NCI-H460 (cell line): Measurements from ENCODE around the gene NFYB. TPM values are rescaled to one million over a fixed set of nuclear protein-coding genes. Genes with fewer than 3 reads are reported as not detected.
"Not testable (repeated sequence)": the region's sequence is repeated elsewhere in the genome, so short reads cannot be mapped to it uniquely, and the experiment has no call there.

Source experiments
- DNase-seq: peaks from one replicate; pipeline ENCODE4 v3.0.0-alpha.2; 2016; ENCODE audit warnings: low read depth; ENCODE audit errors: extremely low read depth
- total RNA-seq: library from RNA; depleted of rRNA; stranded (reverse); fragments of >200 nt; shearing (Covaris generic); gene quantifications from 2 replicates; pipeline ENCODE4 v1.2.3, GENCODE V29; 2014

Gene NFYB
- total RNA-seq, 1 experiment from 2014 or later = 40.8 TPM

- DNase-seq = no peak
Observed at GRCh38 chr12:104163631-104164030, 25.6 kb upstream of the NFYB start.

GRCh38 chr12:104163028-104163427 lies 25.0 kb upstream of the NFYB start:
- not testable (repeated sequence) for DNase-seq

- no peak for DNase-seq
Observed at GRCh38 chr12:104155711-104156555, 17.9 kb upstream of the NFYB start.

GRCh38 chr12:104154806-104155205 lies 16.8 kb upstream of the NFYB start:
- no peak for DNase-seq

- no peak for DNase-seq
Observed at GRCh38 chr12:104154286-104154685, 16.3 kb upstream of the NFYB start.

GRCh38 chr12:104152685-104153241 lies 14.8 kb upstream of the NFYB start:
- DNase-seq = no peak

- no peak for DNase-seq
Observed at GRCh38 chr12:104150416-104150815, 12.4 kb upstream of the NFYB start.

GRCh38 chr12:104147346-104147745 lies 9.3 kb upstream of the NFYB start:
- DNase-seq = no peak

- no peak for DNase-seq
Observed at GRCh38 chr12:104143918-104144317, 5.9 kb upstream of the NFYB start.

GRCh38 chr12:104143002-104143401 lies 5.0 kb upstream of the NFYB start:
- DNase-seq = no peak

GRCh38 chr12:104142543-104142942 lies 4.5 kb upstream of the NFYB start:
- DNase-seq = no peak

- DNase-seq = no peak
Observed at GRCh38 chr12:104138797-104139152, 765 bp upstream of the NFYB start.

GRCh38 chr12:104137001-104137901 lies 759 bp downstream of the NFYB start:
- DNase-seq = no peak

- DNase-seq = no peak
Observed at GRCh38 chr12:104136577-104136976, 1.4 kb downstream of the NFYB start.

GRCh38 chr12:104134882-104135281 lies 3.1 kb downstream of the NFYB start:
- DNase-seq = no peak

- DNase-seq = no peak
Observed at GRCh38 chr12:104133866-104134265, 4.1 kb downstream of the NFYB start.

- no peak for DNase-seq
Observed at GRCh38 chr12:104133321-104133720, 4.7 kb downstream of the NFYB start.

GRCh38 chr12:104132351-104132956 lies 5.6 kb downstream of the NFYB start:
- DNase-seq = no peak

- DNase-seq = no peak
Observed at GRCh38 chr12:104131609-104132008, 6.4 kb downstream of the NFYB start.

GRCh38 chr12:104130760-104131159 lies 7.2 kb downstream of the NFYB start:
- DNase-seq = no peak

- no peak for DNase-seq
Observed at GRCh38 chr12:104126548-104126947, 11.5 kb downstream of the NFYB start.
